Measurements from ENCODE around the gene CCDC28B. TPM values are rescaled to one million over a fixed set of nuclear protein-coding genes. Genes with fewer than 3 reads are reported as not detected.

The CCDC28B gene
- total and polyA plus RNA-seq, 4 donors, result 4.4 to 12.5 (median 5.7) TPM

GRCh38 chr1:32197074-32197473 is 3.3 kb upstream of the CCDC28B start:
- Histone ChIP-seq H3K9me3 (ENCODE audit: control insufficient read depth in 4 of 4, insufficient read depth in 3 of 4, low read length in 3 of 4) (no peaks in the 10 kb centered on the region), H3K4me3 (no peak overlapping the region), H3K9ac (ENCODE audit: insufficient read depth in 1 of 2, low read length in 2 of 2) (no peak overlapping the region), H3K36me3 (ENCODE audit: control insufficient read depth in 4 of 4, insufficient read depth in 4 of 4, low read length in 4 of 4) (peaks cover 22 to 42% (median 28%) of the 10 kb centered on the region in 4 donors), H3K4me1 (ENCODE audit: control insufficient read depth in 5 of 5, insufficient read depth in 5 of 5, low read length in 5 of 5) (peaks cover 5 to 19% (median 8%) of the 10 kb centered on the region in 5 donors), H3K27ac (ENCODE audit: low read depth in 1 of 2, low read length in 1 of 2) (no peak overlapping the region), H3K27me3 (ENCODE audit: control insufficient read depth in 3 of 3, insufficient read depth in 3 of 3, low read length in 2 of 3) (no peaks in the 10 kb centered on the region)
- DNase-seq (no peak), ATAC-seq (ENCODE audit: insufficient read depth, low FRiP score) (no peak)
- no peak for TF ChIP-seq CTCF (IDR thresholded peaks at IDR 0.05; ENCODE audit: control extremely low read depth, extremely low read depth)
- WGBS, 2 donors, result 59 to 93% methylated on average over 1 of the region's 1 CpG

- no peaks in the 10 kb centered on the region for H3K9me3 ChIP-seq (ENCODE audit: control insufficient read depth in 4 of 4, insufficient read depth in 3 of 4, low read length in 3 of 4)
- ATAC-seq (ENCODE audit: insufficient read depth, low FRiP score) (no peak), DNase-seq (no peak)
- no peaks in the 10 kb centered on the region for H3K27me3 ChIP-seq (ENCODE audit: control insufficient read depth in 3 of 3, insufficient read depth in 3 of 3, low read length in 2 of 3)
- no peak for TF ChIP-seq CTCF (IDR thresholded peaks at IDR 0.05; ENCODE audit: control extremely low read depth, extremely low read depth)
- H3K4me3 ChIP-seq, result no peak overlapping the region
- no peak overlapping the region for H3K9ac ChIP-seq (ENCODE audit: insufficient read depth in 1 of 2, low read length in 2 of 2)
- H3K27ac ChIP-seq (ENCODE audit: low read depth in 1 of 2, low read length in 1 of 2), result no peak overlapping the region
- H3K4me1 ChIP-seq (ENCODE audit: control insufficient read depth in 5 of 5, insufficient read depth in 5 of 5, low read length in 5 of 5), result peaks cover 5 to 20% (median 8%) of the 10 kb centered on the region in 5 donors
- peaks cover 22 to 35% (median 24%) of the 10 kb centered on the region in 4 donors for H3K36me3 ChIP-seq (ENCODE audit: control insufficient read depth in 4 of 4, insufficient read depth in 4 of 4, low read length in 4 of 4)
- WGBS, 2 donors, result 81 to 87% methylated on average over 6 of the region's 6 CpGs
Measured at GRCh38 chr1:32197837-32198236, 2.6 kb upstream of the CCDC28B start.

- H3K27ac ChIP-seq (ENCODE audit: low read depth in 1 of 2, low read length in 1 of 2), result peak overlapping the region in 1 of 2 donors; percentile 16
- no peak overlapping the region for H3K9ac ChIP-seq (ENCODE audit: insufficient read depth in 1 of 2, low read length in 2 of 2)
- WGBS, 2 donors, result 87 to 89% methylated on average over 3 of the region's 3 CpGs
- peaks cover 5 to 20% (median 8%) of the 10 kb centered on the region in 5 donors for H3K4me1 ChIP-seq (ENCODE audit: control insufficient read depth in 5 of 5, insufficient read depth in 5 of 5, low read length in 5 of 5)
- H3K27me3 ChIP-seq (ENCODE audit: control insufficient read depth in 3 of 3, insufficient read depth in 3 of 3, low read length in 2 of 3), result no peaks in the 10 kb centered on the region
- TF ChIP-seq CTCF (IDR thresholded peaks at IDR 0.05; ENCODE audit: control extremely low read depth, extremely low read depth), result no peak
- DNase-seq (no peak), ATAC-seq (ENCODE audit: insufficient read depth, low FRiP score) (no peak)
- H3K9me3 ChIP-seq (ENCODE audit: control insufficient read depth in 4 of 4, insufficient read depth in 3 of 4, low read length in 3 of 4), result no peaks in the 10 kb centered on the region
- peaks cover 18 to 30% (median 21%) of the 10 kb centered on the region in 4 donors for H3K36me3 ChIP-seq (ENCODE audit: control insufficient read depth in 4 of 4, insufficient read depth in 4 of 4, low read length in 4 of 4)
- H3K4me3 ChIP-seq, result no peak overlapping the region
Measured at GRCh38 chr1:32198237-32199042, 2.0 kb upstream of the CCDC28B start.

Data from lung (tissue), 12 donors.